ENCODE data around the gene GSE1. TPM values are rescaled to one million over a fixed set of nuclear protein-coding genes. Genes with fewer than 3 reads are reported as not detected.

GSE1 gene
- total and polyA plus RNA-seq, 11 donors: 18.1 to 48.4 (median 37.1) TPM

DNA sequence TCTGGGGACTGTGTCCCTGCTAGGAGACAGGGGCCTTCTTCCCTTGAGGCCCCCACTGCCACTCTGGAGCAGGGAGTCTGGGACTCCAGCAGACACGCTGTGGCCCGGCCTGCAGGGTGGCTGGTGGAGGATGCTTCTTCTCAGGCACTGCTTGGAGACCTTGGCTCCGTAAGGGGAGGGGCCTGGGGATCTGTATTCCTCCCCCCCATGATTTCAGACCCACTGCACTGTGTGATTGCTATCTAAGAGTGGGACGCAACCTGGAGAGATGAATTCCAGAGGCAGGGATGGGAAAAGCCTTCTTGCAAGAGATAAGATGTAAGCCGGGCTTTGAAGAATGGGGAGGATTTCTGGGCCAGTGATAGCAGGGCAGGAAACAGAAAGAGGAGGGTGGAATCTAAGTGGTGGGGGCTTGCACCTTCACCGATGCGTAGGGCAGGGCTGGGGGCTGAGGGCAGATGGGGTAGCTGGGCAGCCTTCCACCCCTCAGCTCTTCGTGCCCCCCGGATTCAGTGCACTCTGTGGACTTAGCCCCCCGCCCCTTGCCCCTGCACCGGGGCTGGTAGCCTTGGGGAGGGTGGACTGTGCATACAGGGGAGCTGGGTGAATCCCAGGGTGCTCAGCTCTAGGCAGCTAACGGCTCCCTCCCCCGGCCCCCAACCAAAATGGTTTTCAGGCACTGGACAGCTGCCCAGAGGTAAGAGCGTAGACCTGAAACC lies 5.2 kb upstream of the GSE1 start:
- no peak for ATAC-seq
- Histone ChIP-seq H3K9me3 (no peaks in the 10 kb centered on the region), H3K4me1 (peaks cover 2 to 51% (median 34%) of the 10 kb centered on the region in 12 donors), H3K27me3 (no peaks in the 10 kb centered on the region), H3K4me3 (no peak overlapping the region), H3K27ac (peak overlapping the region in 1 of 12 donors; percentile 72), H3K36me3 (no peaks in the 10 kb centered on the region)
- 82 to 96% (median 85%) methylated on average over 12 to 14 of the region's 14 CpGs for WGBS, 4 donors
- no peak for DNase-seq
- TF ChIP-seq, protein P1, sequence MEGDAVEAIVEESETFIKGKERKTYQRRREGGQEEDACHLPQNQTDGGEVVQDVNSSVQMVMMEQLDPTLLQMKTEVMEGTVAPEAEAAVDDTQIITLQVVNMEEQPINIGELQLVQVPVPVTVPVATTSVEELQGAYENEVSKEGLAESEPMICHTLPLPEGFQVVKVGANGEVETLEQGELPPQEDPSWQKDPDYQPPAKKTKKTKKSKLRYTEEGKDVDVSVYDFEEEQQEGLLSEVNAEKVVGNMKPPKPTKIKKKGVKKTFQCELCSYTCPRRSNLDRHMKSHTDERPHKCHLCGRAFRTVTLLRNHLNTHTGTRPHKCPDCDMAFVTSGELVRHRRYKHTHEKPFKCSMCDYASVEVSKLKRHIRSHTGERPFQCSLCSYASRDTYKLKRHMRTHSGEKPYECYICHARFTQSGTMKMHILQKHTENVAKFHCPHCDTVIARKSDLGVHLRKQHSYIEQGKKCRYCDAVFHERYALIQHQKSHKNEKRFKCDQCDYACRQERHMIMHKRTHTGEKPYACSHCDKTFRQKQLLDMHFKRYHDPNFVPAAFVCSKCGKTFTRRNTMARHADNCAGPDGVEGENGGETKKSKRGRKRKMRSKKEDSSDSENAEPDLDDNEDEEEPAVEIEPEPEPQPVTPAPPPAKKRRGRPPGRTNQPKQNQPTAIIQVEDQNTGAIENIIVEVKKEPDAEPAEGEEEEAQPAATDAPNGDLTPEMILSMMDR (IDR thresholded peaks at IDR 0.05): no peak
- no peak for TF ChIP-seq POLR2A (IDR thresholded peaks at IDR 0.05)
- intact Hi-C loops (cut with DNase I): loop anchor here in 6 of 10 donors (2.0 to 10.0 kb wide), 10 partner anchors 46 to 493 kb away; partner anchors contain the start of gene CIBAR2 (in 1 of the 6)

DNA sequence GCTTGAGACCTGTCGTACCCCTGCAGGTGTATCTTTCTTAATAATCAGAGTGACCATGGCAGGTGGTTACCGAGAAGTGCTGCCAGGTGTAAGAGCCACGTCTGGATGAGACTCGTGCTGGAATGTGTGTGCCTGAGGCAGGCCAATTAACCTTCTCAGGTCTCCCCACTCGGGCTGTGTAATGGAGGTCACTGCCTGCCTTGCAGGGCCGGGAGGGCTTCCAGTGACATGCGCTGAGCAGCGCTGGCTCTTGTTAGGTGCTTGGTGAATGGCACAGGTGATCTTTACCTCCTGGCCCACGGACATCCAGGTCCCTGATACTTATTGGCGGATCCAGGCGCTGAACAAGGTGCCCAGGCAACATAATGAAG lies 4.6 kb upstream of the GSE1 start:
- H3K4me3 ChIP-seq: no peak overlapping the region
- TF ChIP-seq POLR2A (IDR thresholded peaks at IDR 0.05): no peak
- TF ChIP-seq, protein P1 (IDR thresholded peaks at IDR 0.05): no peak
- H3K27ac ChIP-seq: peak overlapping the region in 1 of 12 donors; percentile 72
- no peaks in the 10 kb centered on the region for H3K9me3 ChIP-seq
- ATAC-seq: no peak
- H3K4me1 ChIP-seq: peaks cover 2 to 52% (median 34%) of the 10 kb centered on the region in 12 donors
- intact Hi-C loops (cut with DNase I): loop anchor here in 6 of 10 donors (2.0 to 10.0 kb wide), 10 partner anchors 46 to 494 kb away; partner anchors contain the start of gene CIBAR2 (in 1 of the 6)
- H3K36me3 ChIP-seq: no peaks in the 10 kb centered on the region
- H3K27me3 ChIP-seq: no peaks in the 10 kb centered on the region
- 85 to 90% (median 89%) methylated on average over 8 to 11 of the region's 11 CpGs for WGBS, 4 donors
- DNase-seq: no peak

- Histone ChIP-seq H3K36me3 (no peaks in the 10 kb centered on the region), H3K27me3 (no peaks in the 10 kb centered on the region), H3K9me3 (no peaks in the 10 kb centered on the region), H3K27ac (no peak overlapping the region), H3K4me1 (peaks cover 2 to 56% (median 34%) of the 10 kb centered on the region in 12 donors), H3K4me3 (no peak overlapping the region)
- DNase-seq (no peak), ATAC-seq (no peak)
- no peak for TF ChIP-seq POLR2A (IDR thresholded peaks at IDR 0.05)
- TF ChIP-seq, protein P1 (IDR thresholded peaks at IDR 0.05): no peak
- 80 to 96% (median 93%) methylated on average over 2 to 10 of the region's 10 CpGs for WGBS, 4 donors
- intact Hi-C loops (cut with DNase I): loop anchor here in 6 of 10 donors (2.0 to 10.0 kb wide), 10 partner anchors 47 to 494 kb away; partner anchors contain the start of gene CIBAR2 (in 1 of the 6)
These were observed 4.2 kb upstream of the GSE1 start for GRCh38 chr16:85608887-85609286.

GRCh38 chr16:85609539-85609938 lies 3.6 kb upstream of the GSE1 start:
- peaks cover 3 to 62% (median 40%) of the 10 kb centered on the region in 12 donors for H3K4me1 ChIP-seq
- no peak for DNase-seq
- no peaks in the 10 kb centered on the region for H3K9me3 ChIP-seq
- WGBS, 4 donors: 93 to 97% (median 95%) methylated on average over 7 of the region's 7 CpGs
- ATAC-seq: no peak
- no peaks in the 10 kb centered on the region for H3K36me3 ChIP-seq
- no peaks in the 10 kb centered on the region for H3K27me3 ChIP-seq
- intact Hi-C loops (cut with DNase I): loop anchor here in 6 of 10 donors (2.0 to 10.0 kb wide), 10 partner anchors 47 to 495 kb away; partner anchors contain the start of gene CIBAR2 (in 1 of the 6)
- no peak overlapping the region for H3K27ac ChIP-seq
- H3K4me3 ChIP-seq: no peak overlapping the region
- TF ChIP-seq, protein P1 (IDR thresholded peaks at IDR 0.05): no peak
- no peak for TF ChIP-seq POLR2A (IDR thresholded peaks at IDR 0.05)
